H1 (cell line): ENCODE results near the gene PI4KA. TPM values are rescaled to one million over a fixed set of nuclear protein-coding genes. Genes with fewer than 3 reads are reported as not detected.

Experiments used
- CTCF ChIA-PET: fragments of 300-600 bp; sonication (Branson Sonifier 250); formaldehyde crosslinking; loops from one replicate; lab custom pipeline; 2021; ENCODE audit not compliant: partially characterized antibody; lab: Charles Lee
- POLR2A ChIA-PET: fragments of 300-600 bp; sonication (Branson Sonifier 250); formaldehyde crosslinking; loops from one replicate; lab custom pipeline; 2021; ENCODE audit warnings: inconsistent platforms; ENCODE audit not compliant: partially characterized antibody; lab: Charles Lee
- DNase-seq, 2 experiments: peaks; one replicate each; pipeline versions ENCODE4 v3.0.0 to v3.0.0-alpha.2; 2010 to 2022; ENCODE audit warnings: low spot score in 2 of 2, low read depth in 1 of 2, mixed read lengths in 1 of 2
- FAIRE-seq: peaks from 2 replicates; lab custom pipeline; 2011; peaks lifted over from hg19 to GRCh38; lab: Jason Lieb, UNC
- H2AFZ ChIP-seq: 2 replicates; pipeline ENCODE4 v1.8.1; 2012; ENCODE audit warnings: low read length, inconsistent platforms
- H2AK5ac ChIP-seq: 2 replicates; pipeline ENCODE4 v1.6.1; 2013; ENCODE audit warnings: low read depth, low read length
- H2BK120ac ChIP-seq: replicated peaks from 2 replicates; pipeline ENCODE3; 2013; ENCODE audit warnings: low read depth, low read length, inconsistent platforms
- H2BK12ac ChIP-seq: 2 replicates; pipeline ENCODE4 v1.6.1; 2013; ENCODE audit warnings: low read depth, low read length
- H2BK15ac ChIP-seq: 2 replicates; pipeline ENCODE4 v1.6.1; 2013; ENCODE audit warnings: low read length
- H2BK20ac ChIP-seq: 2 replicates; pipeline ENCODE4 v1.6.1; 2013; ENCODE audit warnings: low read length
- H2BK5ac ChIP-seq: 2 replicates; pipeline ENCODE4 v1.6.1; 2013; ENCODE audit warnings: low read depth, low read length
- H3K14ac ChIP-seq: 2 replicates; pipeline ENCODE4 v1.6.1; 2013; ENCODE audit warnings: inconsistent platforms; ENCODE audit not compliant: insufficient read length
- H3K18ac ChIP-seq: 2 replicates; pipeline ENCODE4 v1.6.1; 2013; ENCODE audit warnings: low read length; ENCODE audit errors: extremely low read depth
- H3K23ac ChIP-seq: 2 replicates; pipeline ENCODE4 v1.6.1; 2013; ENCODE audit warnings: inconsistent platforms; ENCODE audit not compliant: insufficient read length
- H3K23me2 ChIP-seq: 2 replicates; pipeline ENCODE4 v1.6.1; 2013; ENCODE audit warnings: low read depth, low read length
- H3K27ac ChIP-seq: 2 replicates; pipeline ENCODE4 v1.6.1; 2011; ENCODE audit warnings: low read depth, low read length, inconsistent platforms
- H3K27me3 ChIP-seq, 4 experiments: replicated peaks in 1 of 4; 1 replicate in 1 of 4; 2 replicates in 3 of 4; pipeline versions ENCODE4 v1.6.1 to v1.8.1; 2011 to 2013; ENCODE audit warnings: low read length in 3 of 4, mild to moderate bottlenecking in 3 of 4, inconsistent platforms in 2 of 4, mixed read lengths in 2 of 4, moderate library complexity in 1 of 4; ENCODE audit not compliant: control insufficient read depth in 3 of 4, insufficient read depth in 3 of 4; ENCODE audit errors: extremely low read depth in 1 of 4
- H3K36me3 ChIP-seq, 4 experiments: 2 replicates each; pipeline versions ENCODE4 v1.6.1 to v1.8.1; 2011 to 2013; ENCODE audit warnings: mild to moderate bottlenecking in 4 of 4, low read length in 3 of 4, moderate library complexity in 2 of 4, control low read depth in 1 of 4, inconsistent platforms in 1 of 4; ENCODE audit not compliant: insufficient read depth in 4 of 4, control insufficient read depth in 2 of 4
- H3K4ac ChIP-seq: replicated peaks from 2 replicates; pipeline ENCODE3; 2013; ENCODE audit warnings: low read length, low read depth, mixed read lengths, inconsistent platforms; ENCODE audit not compliant: insufficient read length
- H3K4me1 ChIP-seq, 4 experiments: replicated peaks in 1 of 4; 1 replicate in 1 of 4; 2 replicates in 3 of 4; pipeline versions ENCODE4 v1.6.1 to v1.8.1; 2011 to 2013; ENCODE audit warnings: low read length in 3 of 4, inconsistent platforms in 2 of 4, mixed read lengths in 1 of 4; ENCODE audit not compliant: insufficient read depth in 4 of 4, control insufficient read depth in 3 of 4
- H3K4me2 ChIP-seq, 2 experiments: 2 replicates each; pipeline versions ENCODE4 v1.6.1 to v1.8.1; 2011 to 2013; ENCODE audit warnings: low read depth in 2 of 2, low read length in 2 of 2, control low read depth in 1 of 2, inconsistent platforms in 1 of 2, mild to moderate bottlenecking in 1 of 2; ENCODE audit not compliant: insufficient read depth in 1 of 2
- H3K4me3 ChIP-seq, 4 experiments: fragments of 200-600, 300-600 bp in 1 of 4; sonication (generic), shearing (Covaris generic), sonication (Bioruptor Twin) in 1 of 4; 2 replicates each; pipeline versions ENCODE4 v1.5.1 to v1.8.1; 2011 to 2016; ENCODE audit warnings: low read length in 4 of 4, low read depth in 3 of 4, control low read depth in 2 of 4, inconsistent platforms in 2 of 4, mild to moderate bottlenecking in 2 of 4, mixed read lengths in 1 of 4, moderate library complexity in 1 of 4; ENCODE audit not compliant: insufficient read depth in 2 of 4; ENCODE audit errors: extremely low read depth in 1 of 4
- H3K56ac ChIP-seq: replicated peaks from 2 replicates; pipeline ENCODE3; 2013; ENCODE audit warnings: low read depth, mild to moderate bottlenecking, mixed read lengths, low read length, inconsistent platforms; ENCODE audit not compliant: insufficient read length
- H3K79me1 ChIP-seq: 2 replicates; pipeline ENCODE4 v1.6.1; 2013; ENCODE audit warnings: low read depth, low read length, control low read depth
- H3K79me2 ChIP-seq, 2 experiments: 2 replicates each; pipeline versions ENCODE4 v1.6.1 to v1.8.1; 2012 to 2013; ENCODE audit warnings: low read length in 2 of 2, mild to moderate bottlenecking in 2 of 2, inconsistent platforms in 1 of 2; ENCODE audit not compliant: insufficient read depth in 2 of 2, control insufficient read depth in 1 of 2
- H3K9ac ChIP-seq, 4 experiments: replicated peaks in 1 of 4; 1 replicate in 1 of 4; 2 replicates in 3 of 4; pipeline versions ENCODE4 v1.6.1 to v1.8.1; 2011 to 2013; ENCODE audit warnings: low read depth in 3 of 4, low read length in 3 of 4, control low read depth in 2 of 4, mild to moderate bottlenecking in 2 of 4, moderate library complexity in 2 of 4, inconsistent platforms in 1 of 4; ENCODE audit errors: extremely low read depth in 1 of 4
- H3K9me3 ChIP-seq, 2 experiments: 2 replicates each; pipeline versions ENCODE4 v1.6.1 to v1.8.1; 2012 to 2013; ENCODE audit warnings: mild to moderate bottlenecking in 2 of 2, moderate library complexity in 2 of 2, control low read depth in 1 of 2, inconsistent platforms in 1 of 2, low read depth in 1 of 2, low read length in 1 of 2, mixed read lengths in 1 of 2; ENCODE audit not compliant: insufficient read depth in 2 of 2
- H4K20me1 ChIP-seq, 2 experiments: replicated peaks in 1 of 2; 2 replicates each; pipeline versions ENCODE3 to v1.8.1; 2011 to 2013; ENCODE audit warnings: inconsistent platforms in 2 of 2, low read length in 2 of 2, mild to moderate bottlenecking in 1 of 2; ENCODE audit not compliant: insufficient read depth in 2 of 2, control insufficient read depth in 1 of 2
- H4K5ac ChIP-seq: 2 replicates; pipeline ENCODE4 v1.6.1; 2013; ENCODE audit warnings: low read length, low read depth, mixed read lengths, inconsistent platforms; ENCODE audit not compliant: insufficient read length
- H4K8ac ChIP-seq: 2 replicates; pipeline ENCODE4 v1.8.0; 2013; ENCODE audit warnings: mild to moderate bottlenecking, moderate library complexity, low read length, inconsistent platforms; ENCODE audit not compliant: insufficient read depth; ENCODE audit errors: extremely low read depth
- H4K91ac ChIP-seq: replicated peaks from 2 replicates; pipeline ENCODE3; 2013; ENCODE audit warnings: low read length, mixed read lengths, inconsistent platforms; ENCODE audit not compliant: insufficient read length
- ATF2 ChIP-seq: IDR thresholded peaks from 2 replicates; pipeline ENCODE4 v1.6.1; 2012; ENCODE audit warnings: low read length, inconsistent platforms
- BCL11A ChIP-seq, 2 experiments: IDR thresholded peaks; one replicate each; pipeline ENCODE4 v1.6.1; 2011; ENCODE audit warnings: low read depth in 2 of 2, low read length in 2 of 2, mild to moderate bottlenecking in 2 of 2
- BRCA1 ChIP-seq: IDR thresholded peaks from 2 replicates; pipeline ENCODE4 v1.6.1; 2012; ENCODE audit warnings: low read depth, low read length, improper control_type of control experiment
- CBX5 ChIP-seq: fragments of 300-800, 300-1000 bp; sonication (generic); IDR thresholded peaks from 2 replicates; pipeline ENCODE4 v1.7.1; 2016; ENCODE audit warnings: antibody characterized with exemption, low read length, low read depth
- CHD1 ChIP-seq: IDR thresholded peaks from 2 replicates; pipeline ENCODE4 v1.6.1; 2012; ENCODE audit warnings: low read depth, low read length, improper control_type of control experiment
- FOSL1 ChIP-seq: IDR thresholded peaks from 2 replicates; pipeline ENCODE4 v1.6.1; 2011; ENCODE audit warnings: mild to moderate bottlenecking, low read depth, low read length, moderate library complexity; ENCODE audit not compliant: insufficient read depth
- GABPA ChIP-seq: IDR thresholded peaks from 2 replicates; pipeline ENCODE4 v1.6.1; 2011; ENCODE audit warnings: mild to moderate bottlenecking, low read length, moderate library complexity, borderline replicate concordance; ENCODE audit not compliant: insufficient read depth
- KDM1A ChIP-seq: fragments of 200-600, 300-600 bp; sonication (generic); IDR thresholded peaks from 2 replicates; pipeline ENCODE4 v1.7.1; 2016; ENCODE audit warnings: mild to moderate bottlenecking, low read length, borderline replicate concordance
- PHF8 ChIP-seq: fragments of 200-600 bp; sonication (generic); conservative IDR thresholded peaks from 2 replicates; pipeline ENCODE4 v1.7.1; 2012; ENCODE audit warnings: low read depth, mild to moderate bottlenecking, inconsistent platforms, low read length, moderate library complexity
- SIRT6 ChIP-seq: IDR thresholded peaks from one replicate; pipeline ENCODE4 v1.7.1; 2012; ENCODE audit warnings: low read length, inconsistent platforms
- USF2 ChIP-seq: IDR thresholded peaks from 2 replicates; pipeline ENCODE4 v1.6.1; 2011; ENCODE audit warnings: low read length, improper control_type of control experiment
- WGBS, 2 experiments: shearing (Covaris generic) in 1 of 2; methylation state at CpG; one replicate each; pipeline versions ENCODE4 v1.1.6 to v1.1.7; 2013 to 2015; ENCODE audit warnings: low lambda C conversion rate in 2 of 2, mixed read lengths in 2 of 2, inconsistent platforms in 1 of 2, low coverage in 1 of 2, missing lambda C conversion rate in 1 of 2; ENCODE audit not compliant: insufficient replicate concordance in 2 of 2, insufficient coverage in 1 of 2, insufficient read length in 1 of 2; ENCODE audit errors: extremely low coverage in 1 of 2, missing lambda C conversion rate in 1 of 2; 5-methylcytosine and 5-hydroxymethylcytosine counted together
- polyA plus RNA-seq, 7 experiments: library from polyadenylated mRNA; depleted of rRNA in 3 of 7; stranded (reverse) in 5 of 7; unstranded in 2 of 7; fragments of >200 nt in 5 of 7; fragments of 200-250 nt in 2 of 7; gene quantifications; 1 replicate in 5 of 7; 2 replicates in 1 of 7; 4 replicates in 1 of 7; pipeline versions ENCODE4 v1.2.1 to v1.2.3, GENCODE V29; 2011 to 2013; ENCODE audit warnings: missing spikeins in 2 of 7, mixed read lengths in 2 of 7
- total RNA-seq: library from RNA; stranded (reverse); fragmentation: NEBNext Ultra II Directional; extraction: Animal tissue kit (Norgen Biotek cat#: 25700); gene quantifications from 2 replicates; pipeline ENCODE4 v1.2.1, GENCODE V29; 2021

Gene PI4KA
- total and polyA plus RNA-seq, 2 of the 8 experiments (the other 6 are each of a cell fraction or from before 2014, with no cell fraction given), result 22.5 to 37.7 TPM

GRCh38 chr22:20852503-20852902 lies 6.1 kb downstream of the PI4KA start:
- H3K4me1 ChIP-seq, result peaks cover 3 to 12% (median 5%) of the 10 kb centered on the region in 4 experiments; a peak in 4 of 7 replicates
- 92% methylated on average over 6 of the region's 6 CpGs; no CpG with 5 or more reads in 1 of the 2 experiments for WGBS, 2 experiments
- FAIRE-seq, result no peak
- no peak overlapping the region for H3K4ac ChIP-seq
- DNase-seq, result no peak
- no peak overlapping the region for H3K4me3 ChIP-seq
- no peak overlapping the region for H4K8ac ChIP-seq
- H3K4me2 ChIP-seq, result no peak overlapping the region
- no peaks in the 10 kb centered on the region for H3K23me2 ChIP-seq
- no peak overlapping the region for H3K18ac ChIP-seq
- H3K56ac ChIP-seq, result no peak overlapping the region
- H3K9me3 ChIP-seq, result no peaks in the 10 kb centered on the region
- peaks cover 0 to 43% of the 10 kb centered on the region in 2 experiments; a peak in 3 of 4 replicates for H3K79me2 ChIP-seq
- H2BK5ac ChIP-seq, result no peak overlapping the region
- H3K14ac ChIP-seq, result no peak overlapping the region
- 0 out of 2 replicates have a peak overlapping the region, but pooled peaks have one; percentile 39 for H2AK5ac ChIP-seq
- H2BK15ac ChIP-seq, result no peak overlapping the region
- no peaks in the 10 kb centered on the region for H4K20me1 ChIP-seq
- ChIA-PET CTCF (interaction anchor here (1.7 kb wide), 1 partner anchor 33 kb away, joined by 6 read pairs; no protein-coding TSS in a partner anchor), POLR2A (no interaction called here)
- no peak overlapping the region for H2BK20ac ChIP-seq
- H2AFZ ChIP-seq, result no peak overlapping the region
- H3K27me3 ChIP-seq, result no peaks in the 10 kb centered on the region
- H3K36me3 ChIP-seq, result no peaks in the 10 kb centered on the region
- peaks cover 3% of the 10 kb centered on the region for H3K79me1 ChIP-seq
- no peak overlapping the region for H4K5ac ChIP-seq
- no peak overlapping the region for H3K23ac ChIP-seq
- no peak overlapping the region for H2BK120ac ChIP-seq
- H3K27ac ChIP-seq, result no peak overlapping the region
- no peak overlapping the region for H3K9ac ChIP-seq
- H2BK12ac ChIP-seq, result no peak overlapping the region
- H4K91ac ChIP-seq, result no peak overlapping the region
- TF ChIP-seq BCL11A (IDR thresholded peaks at IDR 0.05; ENCODE audit: low read depth in 2 of 2, low read length in 2 of 2) (no peak), GABPA (no peak), USF2 (no peak), PHF8 (no peak), FOSL1 (no peak), CBX5 (no peak), SIRT6 (no peak), KDM1A (no peak), BRCA1 (no peak), CHD1 (no peak), ATF2 (no peak)
